ENCODE measurements around the gene ATP6V1E1.
"Not testable (repeated sequence)": the region's sequence is repeated elsewhere in the genome, so short reads cannot be mapped to it uniquely, and the experiment has no call there.

Gene ATP6V1E1

DNA sequence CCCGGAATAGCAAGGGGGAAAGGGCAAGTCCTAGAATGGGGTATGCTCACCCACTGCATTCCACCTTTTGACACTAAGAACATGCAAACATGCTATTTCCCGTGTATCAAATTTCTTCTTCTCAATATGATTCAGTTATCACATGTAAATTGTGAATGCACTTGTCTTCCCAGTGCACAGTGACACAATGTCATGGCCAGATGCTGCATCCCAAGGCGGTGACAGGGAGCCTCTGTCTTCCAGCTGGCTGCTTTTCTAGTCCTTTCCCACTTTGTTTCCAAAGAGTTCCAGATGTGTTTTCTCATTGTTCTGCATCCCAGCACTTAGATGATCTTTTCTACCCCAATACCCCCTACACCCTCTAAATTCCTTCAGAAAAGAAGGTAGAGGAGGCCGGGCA, 52.9 kb downstream of the ATP6V1E1 start:
- H3K4me3 ChIP-seq (ENCODE audit: low read depth, low read length), result no peak overlapping the region
- TF ChIP-seq, protein P1, sequence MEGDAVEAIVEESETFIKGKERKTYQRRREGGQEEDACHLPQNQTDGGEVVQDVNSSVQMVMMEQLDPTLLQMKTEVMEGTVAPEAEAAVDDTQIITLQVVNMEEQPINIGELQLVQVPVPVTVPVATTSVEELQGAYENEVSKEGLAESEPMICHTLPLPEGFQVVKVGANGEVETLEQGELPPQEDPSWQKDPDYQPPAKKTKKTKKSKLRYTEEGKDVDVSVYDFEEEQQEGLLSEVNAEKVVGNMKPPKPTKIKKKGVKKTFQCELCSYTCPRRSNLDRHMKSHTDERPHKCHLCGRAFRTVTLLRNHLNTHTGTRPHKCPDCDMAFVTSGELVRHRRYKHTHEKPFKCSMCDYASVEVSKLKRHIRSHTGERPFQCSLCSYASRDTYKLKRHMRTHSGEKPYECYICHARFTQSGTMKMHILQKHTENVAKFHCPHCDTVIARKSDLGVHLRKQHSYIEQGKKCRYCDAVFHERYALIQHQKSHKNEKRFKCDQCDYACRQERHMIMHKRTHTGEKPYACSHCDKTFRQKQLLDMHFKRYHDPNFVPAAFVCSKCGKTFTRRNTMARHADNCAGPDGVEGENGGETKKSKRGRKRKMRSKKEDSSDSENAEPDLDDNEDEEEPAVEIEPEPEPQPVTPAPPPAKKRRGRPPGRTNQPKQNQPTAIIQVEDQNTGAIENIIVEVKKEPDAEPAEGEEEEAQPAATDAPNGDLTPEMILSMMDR (IDR thresholded peaks at IDR 0.05; ENCODE audit: borderline replicate concordance, insufficient read depth, low read depth, low read length), result no peak

DNA sequence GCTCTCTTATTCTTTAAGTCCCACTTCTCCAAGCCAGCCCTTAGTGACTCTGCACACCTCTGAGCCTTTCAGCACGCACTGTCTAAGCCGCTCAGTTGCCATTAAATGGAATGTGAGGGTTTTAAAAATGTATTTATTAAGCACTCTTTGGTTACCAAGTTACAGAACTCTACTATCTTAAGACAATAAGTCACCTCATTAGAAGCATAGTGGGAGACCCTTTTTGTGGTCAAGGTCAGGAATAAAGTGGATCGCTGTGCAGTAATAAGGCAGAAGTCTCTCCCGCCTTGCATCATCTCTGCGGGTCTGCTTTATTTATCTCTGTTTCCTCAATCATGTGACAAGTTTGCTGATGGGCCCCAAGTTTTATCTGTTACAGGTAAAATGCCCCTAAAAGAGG, 53.4 kb downstream of the ATP6V1E1 start:
- H3K4me3 ChIP-seq (ENCODE audit: low read depth, low read length), result no peak overlapping the region

DNA sequence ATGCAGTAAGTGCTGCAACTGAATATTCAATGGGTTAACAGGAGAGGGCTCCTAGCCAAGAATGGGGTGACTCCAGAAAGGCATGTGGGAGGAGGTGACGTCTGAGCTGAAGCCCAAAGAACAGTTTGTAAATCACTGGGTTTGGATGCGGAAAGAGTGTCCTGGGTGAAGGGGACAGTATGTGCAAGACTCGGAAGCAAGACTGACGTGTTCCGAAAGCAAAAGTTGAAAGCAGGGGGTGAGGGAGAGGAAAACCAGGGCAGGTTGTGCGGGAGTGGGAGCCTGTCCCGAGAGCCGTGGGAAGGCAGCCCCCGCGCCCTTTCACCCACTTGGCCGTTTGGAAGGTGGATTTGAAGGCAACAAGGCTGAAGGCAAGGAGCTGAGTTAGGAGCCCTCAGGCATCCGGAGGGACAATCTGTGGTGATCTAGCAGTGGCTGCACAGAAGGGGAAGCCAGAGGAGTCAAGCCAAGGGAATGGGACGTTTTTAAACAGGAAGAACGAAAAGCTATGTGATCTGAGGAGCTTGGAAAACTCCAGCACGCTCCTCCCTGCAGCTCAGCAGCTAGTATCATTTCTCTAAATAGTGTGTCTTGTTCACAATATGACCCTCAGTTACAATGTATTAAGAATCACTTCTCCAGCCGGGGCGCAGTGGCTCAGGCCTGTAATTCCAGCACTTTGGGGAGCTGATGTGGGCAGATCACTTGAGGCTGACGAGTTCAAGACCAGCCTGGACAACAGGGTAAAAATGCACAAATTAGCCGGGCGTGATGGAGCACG, 57.5 kb downstream of the ATP6V1E1 start:
- H3K4me3 ChIP-seq (ENCODE audit: low read depth, low read length), result no peak overlapping the region

More for the DNA sequence above, 53.4 kb downstream of the ATP6V1E1 start:
- TF ChIP-seq, protein P1 (IDR thresholded peaks at IDR 0.05; ENCODE audit: borderline replicate concordance, insufficient read depth, low read depth, low read length), result no peak

DNA sequence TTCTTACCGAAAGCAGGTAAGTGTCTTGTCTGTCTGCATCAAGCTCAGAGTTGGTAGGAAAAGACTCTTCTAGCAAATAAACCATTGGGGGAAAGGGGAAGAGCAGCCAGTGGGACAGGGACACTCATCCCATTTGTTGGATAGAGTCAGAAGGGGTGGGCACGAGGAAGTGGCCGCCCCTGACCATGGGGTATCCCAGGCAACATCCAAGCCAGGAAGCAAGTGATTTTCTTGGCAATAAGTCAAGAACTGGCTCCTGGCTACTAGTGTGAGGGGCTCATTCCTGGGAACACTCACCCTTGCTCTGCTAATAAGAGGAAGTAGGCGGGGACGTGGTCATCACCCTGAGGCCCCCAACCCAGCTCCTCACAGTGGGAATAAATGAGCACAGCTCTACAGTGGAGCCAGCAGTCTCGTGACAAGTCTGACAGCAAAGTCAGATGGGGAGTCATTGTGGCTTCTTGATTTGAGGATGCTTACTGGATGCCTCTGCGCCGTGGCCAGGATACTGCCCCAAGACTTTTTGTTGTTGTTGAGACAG, 58.5 kb downstream of the ATP6V1E1 start:
- TF ChIP-seq, protein P1 (IDR thresholded peaks at IDR 0.05; ENCODE audit: borderline replicate concordance, insufficient read depth, low read depth, low read length), result no peak
- no peak overlapping the region for H3K4me3 ChIP-seq (ENCODE audit: low read depth, low read length)

More for the DNA sequence above, 57.5 kb downstream of the ATP6V1E1 start:
- TF ChIP-seq, protein P1 (IDR thresholded peaks at IDR 0.05; ENCODE audit: borderline replicate concordance, insufficient read depth, low read depth, low read length), result no peak

DNA sequence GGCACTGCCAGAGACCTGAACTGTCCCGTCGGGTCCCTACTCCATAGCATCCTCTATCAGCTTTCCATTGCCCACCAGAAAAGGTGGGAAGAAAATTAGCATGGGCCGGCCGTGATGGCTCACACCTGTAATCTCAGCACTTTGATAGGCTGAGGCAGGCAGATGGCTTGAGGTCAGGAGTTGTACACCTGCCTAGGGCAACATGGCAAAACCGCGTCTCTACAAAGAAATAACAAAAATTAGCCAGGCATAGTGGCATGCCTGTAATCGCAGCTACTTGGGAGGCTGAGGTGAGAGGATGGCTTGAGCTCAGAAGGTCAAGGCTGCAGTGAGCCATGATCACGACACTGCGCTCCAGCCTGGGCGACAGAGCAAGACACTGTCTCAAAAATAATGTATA, 61.8 kb downstream of the ATP6V1E1 start:
- TF ChIP-seq, protein P1 (IDR thresholded peaks at IDR 0.05; ENCODE audit: borderline replicate concordance, insufficient read depth, low read depth, low read length), result no peak

DNA sequence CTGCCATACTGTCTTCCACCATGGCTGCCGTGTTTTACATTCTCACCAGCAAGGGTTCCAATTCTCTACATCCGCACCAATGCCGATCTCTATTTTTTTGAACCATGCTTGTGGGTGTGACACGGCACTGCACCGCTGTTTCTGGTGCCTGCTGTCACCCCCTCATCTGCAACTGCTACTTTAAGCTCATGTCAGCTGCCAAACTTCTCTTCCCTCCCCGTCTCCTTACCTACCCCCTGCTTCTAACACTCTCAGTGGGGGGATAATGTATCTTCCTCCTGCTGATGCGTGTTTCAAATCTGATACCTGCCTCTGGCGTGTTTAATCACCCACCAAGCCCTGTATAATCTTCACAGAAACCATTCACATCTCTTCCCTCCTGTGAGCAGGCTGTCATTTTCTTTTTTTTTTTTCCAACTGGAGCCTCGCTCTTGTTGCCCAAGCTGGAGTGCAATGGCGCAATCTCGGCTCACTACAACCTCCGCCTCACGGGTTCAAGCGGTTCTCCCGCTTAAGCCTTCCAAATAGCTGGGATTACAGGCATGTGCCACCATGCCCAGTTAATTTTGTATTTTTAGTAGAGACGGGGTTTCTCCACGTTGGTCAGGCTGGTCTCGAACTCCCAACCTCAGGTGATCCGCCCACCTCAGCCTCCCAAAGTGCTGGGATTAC, 62.4 kb downstream of the ATP6V1E1 start:
- not testable (repeated sequence) for H3K4me3 ChIP-seq (ENCODE audit: low read depth, low read length)

More for the DNA sequence above, 61.8 kb downstream of the ATP6V1E1 start:
- H3K4me3 ChIP-seq (ENCODE audit: low read depth, low read length), result no peak overlapping the region

DNA sequence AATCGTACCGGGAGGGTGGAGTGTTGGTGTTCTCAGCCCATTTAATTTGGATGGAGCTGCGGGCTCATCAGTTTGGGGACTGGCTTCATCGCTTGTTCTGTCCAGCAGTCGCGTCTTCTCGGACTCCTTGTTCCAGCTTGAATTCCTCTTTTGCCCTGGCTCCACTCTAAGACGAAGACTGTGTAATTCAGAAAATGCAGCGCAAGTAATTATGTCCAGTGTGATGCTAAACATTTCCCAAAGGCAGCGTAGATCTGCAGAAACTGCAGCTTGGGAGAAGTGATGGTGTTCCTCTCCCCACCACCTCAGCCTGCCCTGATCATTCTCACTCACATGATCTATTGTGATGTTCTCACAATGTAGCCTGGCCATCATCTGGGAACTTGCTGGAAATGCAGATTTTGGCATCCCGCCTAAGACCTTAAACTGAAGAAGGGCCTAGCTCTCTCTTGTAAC, 64.6 kb downstream of the ATP6V1E1 start:
- TF ChIP-seq, protein P1 (IDR thresholded peaks at IDR 0.05; ENCODE audit: borderline replicate concordance, insufficient read depth, low read depth, low read length), result no peak
- H3K4me3 ChIP-seq (ENCODE audit: low read depth, low read length), result no peak overlapping the region

Measured in GM12875 (cell line).